Stimulated activated CD4-positive, alpha-beta T cell treated with anti-CD3 and anti-CD28 coated beads, Interleukin-4, amount 100 ng/mL, for 48 hours (primary cell): ENCODE data around the gene SUPT4H1.
A peak's percentile ranks its signal among the peaks of the same experiment; 100 is the strongest.
"Not testable (repeated sequence)": the region's sequence is repeated elsewhere in the genome, so short reads cannot be mapped to it uniquely, and the experiment has no call there.

Source experiments
- DNase-seq, 2 donors: peaks; one replicate each; pipeline ENCODE4 v3.0.0-alpha.2; 2020; ENCODE audit warnings: low read depth in 2 of 2

The SUPT4H1 gene

GRCh38 chr17:58341136-58341860, 10.7 kb downstream of the SUPT4H1 start:
- DNase-seq = not testable (repeated sequence)

GRCh38 chr17:58340405-58340876, 11.6 kb downstream of the SUPT4H1 start:
- DNase-seq = no peak

DNA sequence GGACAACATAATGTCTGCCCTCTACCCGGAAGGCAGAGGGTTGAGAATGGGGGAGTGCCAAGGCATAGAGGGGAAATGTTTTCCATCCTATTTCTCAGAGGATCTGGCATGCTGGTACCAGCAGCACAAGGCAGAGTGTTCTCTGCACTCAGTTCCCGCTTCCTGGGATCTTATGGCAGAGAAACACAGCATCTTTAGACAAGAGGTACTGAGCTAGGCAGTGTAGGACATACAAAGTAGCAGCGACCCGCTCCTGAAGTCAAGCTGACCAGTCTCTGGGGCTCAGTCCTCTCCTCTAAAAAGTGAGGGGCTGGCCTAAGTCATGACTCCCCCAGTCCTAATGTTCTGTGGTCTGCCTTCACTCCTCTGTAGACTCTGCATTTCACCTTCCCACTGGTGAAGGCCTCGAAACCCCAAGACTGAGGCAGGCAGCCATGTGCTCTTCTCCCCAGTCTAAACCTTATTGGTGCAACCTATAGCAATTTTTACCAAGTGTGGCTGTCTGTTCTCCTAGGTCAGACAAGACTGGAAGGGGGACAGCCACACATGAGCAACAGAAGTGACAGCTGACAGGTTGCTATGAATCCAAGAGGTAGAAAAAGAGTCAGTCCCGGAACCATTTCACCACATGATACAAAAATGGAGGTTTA, 12.1 kb downstream of the SUPT4H1 start:
- DNase-seq = no peak

GRCh38 chr17:58338841-58339754, 12.9 kb downstream of the SUPT4H1 start:
- peak; percentile 76 to 84 for DNase-seq

DNA sequence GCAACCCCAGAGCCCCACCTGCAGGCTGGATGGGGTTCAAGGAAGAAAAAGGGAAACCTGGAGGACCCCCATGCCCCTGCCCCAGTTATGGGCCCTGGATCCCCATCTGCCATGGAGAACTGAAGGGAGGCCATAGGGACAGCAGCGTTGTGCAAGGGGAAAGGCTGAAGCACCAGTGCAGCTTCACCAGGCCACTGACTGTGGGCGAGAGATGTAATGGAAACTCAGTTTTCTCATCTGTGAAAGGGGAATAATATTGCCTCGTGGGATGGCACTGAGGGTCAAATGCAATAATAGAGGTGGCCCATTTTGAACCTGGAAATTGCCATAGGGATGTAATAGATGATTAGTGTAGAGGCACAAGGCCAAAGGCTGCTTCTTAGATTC, 13.6 kb downstream of the SUPT4H1 start:
- DNase-seq = peak in 1 of 2 donors; percentile 41

GRCh38 chr17:58337600-58338453, 14.2 kb downstream of the SUPT4H1 start:
- DNase-seq = peak; percentile 90 to 95

DNA sequence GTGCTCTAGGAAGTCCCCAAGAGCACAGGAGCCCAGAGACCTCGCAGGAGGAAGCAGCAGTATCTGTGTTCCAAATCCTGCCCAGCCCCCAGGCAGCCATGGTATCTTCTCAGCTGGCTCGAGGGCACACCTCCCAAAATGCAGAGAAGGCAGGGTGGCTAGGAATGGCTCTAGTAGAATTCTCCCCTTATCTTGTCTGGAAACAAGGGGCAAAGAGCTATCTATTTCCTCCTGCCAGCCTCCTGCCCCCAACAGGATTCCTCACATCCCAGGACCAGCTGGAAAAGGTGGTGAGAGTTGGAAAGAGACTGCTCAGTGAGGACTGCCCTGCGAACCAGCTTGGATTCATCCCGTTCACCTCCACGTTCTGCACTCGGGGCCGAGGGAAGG, 14.8 kb downstream of the SUPT4H1 start:
- peak in 1 of 2 donors; percentile 42 for DNase-seq

DNA sequence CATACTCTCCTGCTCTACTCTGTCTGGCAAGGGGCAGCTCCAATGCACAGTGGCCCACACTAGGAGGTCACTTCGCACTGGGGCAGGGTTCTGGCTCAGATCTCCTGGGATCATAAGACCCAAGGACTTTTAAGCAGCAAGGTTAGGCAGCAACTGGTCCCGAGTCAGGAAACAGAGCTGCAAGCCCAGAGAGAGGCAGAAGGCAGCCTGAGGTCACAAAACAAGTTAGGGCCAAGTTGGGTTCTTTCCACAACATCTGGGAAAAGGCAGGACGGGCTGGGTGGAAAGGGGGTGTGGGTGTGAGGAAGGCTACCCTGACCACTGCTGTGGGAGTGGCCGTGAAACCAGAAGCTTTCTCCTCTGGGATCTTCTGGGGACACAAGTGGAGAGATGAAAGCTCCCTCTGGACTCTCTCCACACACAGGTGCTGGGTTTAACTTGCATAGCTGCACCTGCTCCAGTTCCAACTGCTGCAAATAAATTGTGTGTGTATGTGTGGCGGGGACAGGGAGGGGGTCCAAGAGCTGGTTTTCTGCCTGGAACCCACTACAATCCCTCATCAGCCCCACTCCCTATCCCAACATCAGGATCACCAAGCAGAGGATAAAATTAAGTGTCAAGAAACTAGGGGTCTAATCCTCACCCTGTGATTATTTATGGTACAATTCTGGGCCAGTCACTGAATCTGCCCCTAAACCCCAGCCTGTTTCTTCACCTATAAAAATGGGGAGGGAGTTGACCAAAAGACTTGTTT, 15.4 kb downstream of the SUPT4H1 start:
- DNase-seq = no peak

GRCh38 chr17:58335779-58336455, 16.1 kb downstream of the SUPT4H1 start:
- DNase-seq = peak in 1 of 2 donors; percentile 68

GRCh38 chr17:58335061-58335731, 16.8 kb downstream of the SUPT4H1 start:
- peak in 1 of 2 donors; percentile 60 for DNase-seq

DNA sequence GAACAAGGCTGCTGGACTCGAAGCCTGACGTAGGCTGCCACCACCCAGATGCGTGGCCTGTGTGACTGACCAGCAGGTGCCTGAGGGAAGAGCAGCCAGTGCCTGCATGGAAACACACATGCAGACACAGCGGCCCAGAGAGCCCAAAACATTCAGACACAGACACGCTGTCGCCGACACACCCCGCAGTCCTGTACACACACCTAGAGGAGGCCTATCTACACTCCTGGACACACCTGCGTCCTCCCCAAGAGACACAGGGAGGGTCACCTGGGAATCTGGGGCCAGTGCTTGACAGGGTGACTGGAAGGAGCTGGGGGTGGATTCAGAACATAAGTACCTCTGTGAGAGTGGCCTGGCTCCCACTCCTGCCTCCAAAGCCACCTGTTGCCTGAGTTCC, 17.3 kb downstream of the SUPT4H1 start:
- DNase-seq = no peak

DNA sequence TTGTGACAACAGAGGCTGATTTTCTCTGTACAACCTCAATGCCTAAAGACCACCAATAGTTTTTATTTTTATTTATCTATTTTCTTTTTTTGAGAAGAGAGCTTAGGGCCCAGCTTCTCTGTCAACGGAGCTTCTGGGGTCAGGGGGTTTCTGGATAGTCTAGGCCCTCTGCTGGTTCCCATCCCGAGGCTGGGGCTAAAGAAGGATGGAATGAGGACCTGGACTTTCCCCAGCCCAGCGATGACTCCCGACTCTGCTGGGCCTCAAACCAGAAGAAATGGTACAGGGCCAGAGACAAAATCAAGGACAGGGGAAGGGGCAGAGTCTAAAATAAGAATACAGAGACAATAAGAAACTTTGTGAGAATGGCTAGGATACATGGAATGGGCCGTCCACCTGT, 17.7 kb downstream of the SUPT4H1 start:
- DNase-seq = no peak

DNA sequence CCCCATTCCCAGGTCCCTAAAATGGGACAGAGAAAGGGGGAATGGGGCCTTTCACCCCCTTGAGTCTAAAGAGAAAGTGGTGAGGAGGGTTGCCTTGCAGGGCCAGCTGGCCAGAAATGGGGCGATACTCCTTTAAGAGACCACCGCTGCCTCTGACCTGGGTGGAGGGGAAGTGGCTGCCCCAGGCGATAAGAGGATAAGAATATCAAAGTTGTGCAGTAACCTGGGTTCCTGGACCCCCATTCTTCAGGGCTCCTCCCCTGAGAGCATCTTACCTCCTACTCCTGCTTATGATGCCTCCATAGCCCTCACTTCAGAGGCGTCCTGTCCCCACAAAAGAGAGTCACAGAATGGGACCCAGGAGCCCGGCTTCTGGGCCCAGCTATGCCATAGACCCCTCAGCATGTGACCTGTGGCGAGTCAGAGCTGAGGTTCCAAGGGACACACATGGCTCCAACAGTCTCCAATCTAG, 18.2 kb downstream of the SUPT4H1 start:
- DNase-seq = no peak

DNA sequence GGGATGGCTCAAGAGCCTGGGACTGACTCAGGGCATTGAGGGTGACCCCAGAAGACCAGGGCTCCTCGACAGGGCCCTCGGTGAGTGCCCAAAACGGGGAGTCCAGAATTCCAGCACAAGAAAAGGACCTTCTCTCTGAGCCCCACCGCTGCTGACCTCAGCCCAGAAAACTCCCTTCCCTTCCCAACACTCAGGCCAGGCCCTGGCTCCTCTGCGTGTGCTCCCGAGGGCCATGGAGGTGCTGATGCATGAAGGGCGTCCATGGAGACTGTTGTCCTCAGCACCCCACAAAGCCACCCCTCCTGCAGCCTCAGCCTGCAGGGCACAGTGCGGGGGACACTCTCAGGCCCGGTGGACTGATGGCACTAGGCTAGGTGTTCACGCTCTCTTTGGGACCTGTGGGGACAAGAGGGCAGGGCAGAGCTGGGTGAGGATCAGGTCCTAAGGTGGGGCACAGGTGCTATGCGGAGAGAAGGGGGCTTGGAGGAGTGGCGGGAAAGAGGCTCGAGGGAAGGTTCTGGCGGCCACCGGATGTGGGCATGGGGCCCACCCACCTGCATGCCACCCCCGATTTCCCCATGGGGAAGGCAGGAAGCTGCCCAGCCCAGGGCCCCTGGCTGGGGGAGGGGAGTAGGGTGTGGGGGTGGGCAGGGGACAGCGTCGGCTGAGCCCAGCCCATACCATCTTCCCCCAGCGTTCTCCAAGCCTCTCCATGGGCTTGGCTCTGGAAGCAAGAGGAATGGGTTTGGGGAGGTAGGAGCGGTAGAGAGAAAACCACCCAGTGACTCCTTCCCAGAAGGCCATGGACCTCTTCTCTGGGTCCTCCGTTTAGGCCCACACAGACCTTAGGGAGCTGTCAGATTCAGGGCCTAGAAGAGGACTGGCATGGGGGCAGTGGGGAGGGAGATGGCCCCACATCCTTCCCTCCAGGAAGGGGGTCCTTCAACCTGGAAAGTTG, 18.9 kb downstream of the SUPT4H1 start:
- DNase-seq = peak; percentile 67 to 74

DNA sequence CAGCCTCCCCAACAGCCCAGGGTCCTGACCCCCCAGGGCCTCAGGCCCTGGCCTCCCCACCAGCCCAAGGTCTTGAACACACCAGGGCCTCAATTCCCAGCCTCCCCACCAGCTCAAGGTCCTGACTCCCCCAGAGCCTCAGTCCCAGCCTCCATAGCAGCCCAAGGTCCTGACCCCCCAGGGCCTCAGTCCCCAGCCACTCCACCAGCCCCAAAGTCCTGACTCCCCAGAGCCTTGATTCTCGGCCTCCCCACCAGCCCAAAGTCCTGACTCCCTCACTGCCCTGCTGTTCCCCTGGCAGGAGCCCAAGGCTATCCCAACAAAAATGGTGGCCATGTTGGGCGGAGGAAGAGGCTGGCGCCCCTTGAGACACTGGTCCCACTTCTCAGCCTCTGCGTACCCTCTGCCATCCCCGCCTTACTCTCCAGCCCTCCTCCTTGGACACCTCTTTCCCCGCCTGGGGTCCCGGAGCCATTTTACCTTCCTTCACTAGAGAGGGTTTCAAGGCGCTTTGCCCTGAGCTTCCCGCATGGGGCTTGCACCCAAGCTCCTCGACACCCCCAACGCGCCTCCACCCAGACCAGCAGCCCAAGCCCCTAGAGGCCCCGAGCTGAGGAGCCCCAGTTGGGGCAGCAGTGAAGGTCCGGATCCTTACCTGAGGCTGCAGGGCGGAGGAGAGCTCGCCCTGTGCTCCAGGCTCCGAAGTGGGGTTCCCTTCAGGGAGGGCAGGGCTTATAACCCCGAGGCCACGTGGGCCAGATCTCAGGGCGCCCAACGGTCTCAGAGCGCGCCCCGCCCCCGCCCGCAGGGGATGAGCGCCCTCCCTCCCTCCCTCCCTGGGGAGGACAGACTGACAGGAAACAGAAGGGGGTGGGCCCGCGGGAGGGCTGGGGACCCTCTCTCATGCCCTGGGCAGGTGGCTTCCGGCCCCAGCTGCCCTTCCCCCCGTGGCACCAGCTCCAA, 19.9 kb downstream of the SUPT4H1 start:
- peak; percentile 90 to 94 for DNase-seq

DNA sequence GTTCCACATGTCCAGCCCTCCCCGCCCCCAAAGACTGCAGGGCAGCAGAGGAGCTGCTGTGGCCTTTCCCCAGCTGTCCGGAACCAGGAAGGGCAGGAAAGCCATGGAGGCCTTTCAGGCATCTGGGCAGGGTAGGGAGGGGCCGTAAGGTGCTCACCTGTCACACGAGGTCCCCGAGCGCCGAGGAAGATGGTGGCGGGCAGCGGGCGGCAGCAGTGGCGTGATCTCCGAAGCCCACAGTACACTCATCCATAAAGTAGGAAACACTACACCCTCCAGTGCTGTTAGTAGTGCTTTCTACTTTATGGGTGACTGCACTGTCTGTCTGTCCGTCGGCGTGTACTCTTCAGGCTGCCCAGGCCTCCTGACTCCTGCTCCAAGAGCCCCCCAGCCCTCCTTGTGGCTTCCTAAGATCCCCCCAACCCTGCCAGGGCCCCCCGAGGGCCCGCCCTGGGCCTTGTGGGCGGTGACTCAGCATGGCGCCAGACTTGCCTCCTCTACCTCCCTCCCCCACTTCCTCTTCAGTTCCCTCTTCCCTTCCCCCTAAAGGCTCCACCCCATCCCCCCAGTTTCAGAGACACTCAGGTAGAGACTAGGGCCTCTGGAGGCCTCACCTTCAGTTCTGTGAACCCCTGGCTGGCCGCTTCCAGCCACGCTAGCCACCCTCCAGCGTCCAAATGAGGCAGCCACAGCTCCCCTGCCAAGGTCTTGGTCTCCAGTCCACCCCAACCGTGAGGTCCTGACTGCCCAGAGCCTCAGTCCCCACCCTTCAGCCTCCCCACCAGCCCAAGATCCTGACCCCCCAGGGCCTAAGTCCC, 20.8 kb downstream of the SUPT4H1 start:
- DNase-seq = peak in 1 of 2 donors; percentile 72
